ENCODE measurements around the gene EEF1AKMT4. TPM values are rescaled to one million over a fixed set of nuclear protein-coding genes. Genes with fewer than 3 reads are reported as not detected.

EEF1AKMT4 gene
- total and polyA plus RNA-seq, 10 of the 15 experiments (the other 5 are each of a cell fraction or from before 2014, with no cell fraction given), result 7.5 to 26.8 (median 18.3) TPM

GRCh38 chr3:184300378-184300720, 50.9 kb downstream of the EEF1AKMT4 start (continued):
- TF ChIP-seq E2F8 (IDR thresholded peaks at IDR 0.05; ENCODE audit: low read depth, partially characterized antibody) (no peak), HDGF (IDR thresholded peaks at IDR 0.05) (no peak), E4F1 (IDR thresholded peaks at IDR 0.05; ENCODE audit: borderline replicate concordance, partially characterized antibody) (no peak), KLF5 (IDR thresholded peaks at IDR 0.05; ENCODE audit: partially characterized antibody) (no peak), TCF12 (IDR thresholded peaks at IDR 0.05; ENCODE audit: low read depth, low read length) (no peak), FOS (IDR thresholded peaks at IDR 0.05; ENCODE audit: borderline replicate concordance, extremely low read depth, insufficient read length) (no peak), GABPA (IDR thresholded peaks at IDR 0.05; ENCODE audit: low read depth) (no peak), FOXM1 (IDR thresholded peaks at IDR 0.05; ENCODE audit: low read depth, low read length) (no peak), SMARCA5 (IDR thresholded peaks at IDR 0.05) (no peak), RFX5 (IDR thresholded peaks at IDR 0.05; ENCODE audit: low read depth, low read length) (no peak), HCFC1 (IDR thresholded peaks at IDR 0.05; ENCODE audit: low read length) (no peak)
